ENCODE data around the gene CETN1. TPM values are rescaled to one million over a fixed set of nuclear protein-coding genes. Genes with fewer than 3 reads are reported as not detected.
A peak's percentile ranks its signal among the peaks of the same experiment; 100 is the strongest.

The CETN1 gene
- total and polyA plus RNA-seq, 2 of the 13 experiments (the other 11 are each of a cell fraction or from before 2014, with no cell fraction given) = not detected

GRCh38 chr18:572091-572830 is 7.9 kb upstream of the CETN1 start (continued):
- TF ChIP-seq NFE2L1 (CRISPR knock-in tag; IDR thresholded peaks at IDR 0.05; ENCODE audit: borderline replicate concordance) (no peak), KDM3A (CRISPR knock-in tag; IDR thresholded peaks at IDR 0.05; ENCODE audit: low read depth) (no peak), SOX5 (CRISPR knock-in tag; IDR thresholded peaks at IDR 0.05; ENCODE audit: borderline replicate concordance) (peak; percentile 29; the same call in 1 of the 2 replicates), SIX4 (CRISPR knock-in tag; IDR thresholded peaks at IDR 0.05) (peak; percentile 96), SCMH1 (CRISPR knock-in tag; IDR thresholded peaks at IDR 0.05; ENCODE audit: borderline replicate concordance) (no peak), ZNF629 (CRISPR knock-in tag; conservative IDR thresholded peaks at IDR 0.05) (no peak), ATF7-NPFF (CRISPR knock-in tag; IDR thresholded peaks at IDR 0.05; ENCODE audit: low read depth) (no peak), ARNT2 (CRISPR knock-in tag; IDR thresholded peaks at IDR 0.05; ENCODE audit: low read depth) (no peak), PRPF4 (IDR thresholded peaks at IDR 0.05; ENCODE audit: low read depth, low read length, poor library complexity, severe bottlenecking) (no peak), SRF (IDR thresholded peaks at IDR 0.05; ENCODE audit: low read depth, low read length) (no peak), HDAC2 (CRISPR knock-in tag; IDR thresholded peaks at IDR 0.05) (peak; percentile 61), FOXP1 (IDR thresholded peaks at IDR 0.05) (no peak), FOXP1 (CRISPR knock-in tag; IDR thresholded peaks at IDR 0.05) (peak; percentile 48; the same call in 1 of the 2 replicates), ZNF20 (CRISPR knock-in tag; IDR thresholded peaks at IDR 0.05) (no peak), NFIC (IDR thresholded peaks at IDR 0.05; ENCODE audit: low read length) (no peak), RXRB (CRISPR knock-in tag; IDR thresholded peaks at IDR 0.05; ENCODE audit: borderline replicate concordance) (peak; percentile 79), YEATS2 (CRISPR knock-in tag; IDR thresholded peaks at IDR 0.05; ENCODE audit: borderline replicate concordance) (no peak), IRX3 (CRISPR knock-in tag; IDR thresholded peaks at IDR 0.05; ENCODE audit: borderline replicate concordance, low read depth) (no peak), SP5 (CRISPR knock-in tag; IDR thresholded peaks at IDR 0.05; ENCODE audit: borderline replicate concordance, low read depth) (no peak), KDM2A (CRISPR knock-in tag; IDR thresholded peaks at IDR 0.05; ENCODE audit: borderline replicate concordance, low read depth) (no peak), ZNF121 (CRISPR knock-in tag; IDR thresholded peaks at IDR 0.05) (no peak), SMARCC2 (IDR thresholded peaks at IDR 0.05) (no peak), PHF5A (CRISPR knock-in tag; IDR thresholded peaks at IDR 0.05; ENCODE audit: low read depth, unreplicated experiment) (no peak), ZNF784 (CRISPR knock-in tag; IDR thresholded peaks at IDR 0.05; ENCODE audit: borderline replicate concordance) (no peak), FOXA1 (IDR thresholded peaks at IDR 0.05) (no peak), FOXA1 (CRISPR knock-in tag; IDR thresholded peaks at IDR 0.05) (peak; percentile 63), DR1 (CRISPR knock-in tag; IDR thresholded peaks at IDR 0.05) (no peak), ZFP82 (CRISPR knock-in tag; IDR thresholded peaks at IDR 0.05; ENCODE audit: borderline replicate concordance) (no peak)
- TF ChIP-seq, protein P1, sequence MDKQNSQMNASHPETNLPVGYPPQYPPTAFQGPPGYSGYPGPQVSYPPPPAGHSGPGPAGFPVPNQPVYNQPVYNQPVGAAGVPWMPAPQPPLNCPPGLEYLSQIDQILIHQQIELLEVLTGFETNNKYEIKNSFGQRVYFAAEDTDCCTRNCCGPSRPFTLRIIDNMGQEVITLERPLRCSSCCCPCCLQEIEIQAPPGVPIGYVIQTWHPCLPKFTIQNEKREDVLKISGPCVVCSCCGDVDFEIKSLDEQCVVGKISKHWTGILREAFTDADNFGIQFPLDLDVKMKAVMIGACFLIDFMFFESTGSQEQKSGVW (CRISPR knock-in tag; IDR thresholded peaks at IDR 0.05; ENCODE audit: borderline replicate concordance) = no peak
- TF ChIP-seq, protein P2, sequence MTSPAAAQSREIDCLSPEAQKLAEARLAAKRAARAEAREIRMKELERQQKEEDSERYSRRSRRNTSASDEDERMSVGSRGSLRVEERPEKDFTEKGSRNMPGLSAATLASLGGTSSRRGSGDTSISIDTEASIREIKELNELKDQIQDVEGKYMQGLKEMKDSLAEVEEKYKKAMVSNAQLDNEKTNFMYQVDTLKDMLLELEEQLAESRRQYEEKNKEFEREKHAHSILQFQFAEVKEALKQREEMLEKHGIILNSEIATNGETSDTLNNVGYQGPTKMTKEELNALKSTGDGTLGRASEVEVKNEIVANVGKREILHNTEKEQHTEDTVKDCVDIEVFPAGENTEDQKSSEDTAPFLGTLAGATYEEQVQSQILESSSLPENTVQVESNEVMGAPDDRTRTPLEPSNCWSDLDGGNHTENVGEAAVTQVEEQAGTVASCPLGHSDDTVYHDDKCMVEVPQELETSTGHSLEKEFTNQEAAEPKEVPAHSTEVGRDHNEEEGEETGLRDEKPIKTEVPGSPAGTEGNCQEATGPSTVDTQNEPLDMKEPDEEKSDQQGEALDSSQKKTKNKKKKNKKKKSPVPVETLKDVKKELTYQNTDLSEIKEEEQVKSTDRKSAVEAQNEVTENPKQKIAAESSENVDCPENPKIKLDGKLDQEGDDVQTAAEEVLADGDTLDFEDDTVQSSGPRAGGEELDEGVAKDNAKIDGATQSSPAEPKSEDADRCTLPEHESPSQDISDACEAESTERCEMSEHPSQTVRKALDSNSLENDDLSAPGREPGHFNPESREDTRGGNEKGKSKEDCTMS (CRISPR knock-in tag; conservative IDR thresholded peaks at IDR 0.05) = no peak

Measured in HepG2 (cell line).